Activated naive CD8-positive, alpha-beta T cell treated with anti-CD3 and anti-CD28 coated beads, Interleukin-2, amount 50 U/mL, for 16 hours (primary cell): Measurements from ENCODE around the gene RNF41.

Experiments used
- DNase-seq: peaks from one replicate; pipeline ENCODE4 v3.0.0-alpha.2; 2020; ENCODE audit warnings: low read depth, low spot score

The RNF41 gene

DNA sequence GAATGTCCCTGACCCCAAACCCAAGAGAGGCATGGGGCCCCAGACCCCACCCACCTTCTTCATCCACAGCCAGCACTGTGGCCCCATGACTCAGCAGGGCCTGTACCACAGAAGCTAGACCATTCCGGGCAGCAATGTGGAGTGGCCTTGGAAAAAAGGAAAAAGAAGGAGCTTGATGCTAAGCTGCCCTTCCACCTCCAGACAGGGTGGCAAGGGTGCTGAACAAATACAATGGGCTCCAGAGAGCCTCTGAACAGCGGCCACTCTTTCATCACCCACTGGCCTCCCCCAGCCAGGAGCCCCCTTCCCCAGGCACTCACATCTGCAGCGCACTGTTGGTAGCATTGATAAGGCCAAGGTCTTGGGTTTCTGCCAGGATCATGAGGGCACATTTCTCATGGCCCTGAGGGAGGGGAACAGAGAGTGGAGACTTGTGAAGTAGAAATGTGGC lies 22.0 kb upstream of the RNF41 start:
- no peak for DNase-seq

DNA sequence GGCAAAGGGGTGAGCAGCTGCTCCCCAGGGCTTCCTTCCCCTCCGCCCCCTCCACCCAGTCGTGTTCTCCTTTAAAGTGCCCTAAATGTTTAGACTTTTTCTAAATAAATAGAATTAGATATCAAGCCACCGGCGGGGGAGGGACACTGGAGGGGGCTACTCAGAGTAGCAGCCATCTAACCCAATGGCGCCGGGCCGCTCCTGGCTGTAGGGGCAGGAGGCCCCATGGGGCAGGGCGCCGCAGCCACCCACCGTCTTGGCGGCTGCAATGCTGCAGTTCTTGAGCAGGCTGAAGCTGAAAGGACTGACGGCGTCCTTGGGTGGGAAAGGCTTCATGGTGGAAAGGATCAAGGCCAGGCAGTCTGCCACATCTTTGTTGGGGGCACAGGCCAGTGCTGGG lies 21.3 kb upstream of the RNF41 start:
- DNase-seq: no peak

DNA sequence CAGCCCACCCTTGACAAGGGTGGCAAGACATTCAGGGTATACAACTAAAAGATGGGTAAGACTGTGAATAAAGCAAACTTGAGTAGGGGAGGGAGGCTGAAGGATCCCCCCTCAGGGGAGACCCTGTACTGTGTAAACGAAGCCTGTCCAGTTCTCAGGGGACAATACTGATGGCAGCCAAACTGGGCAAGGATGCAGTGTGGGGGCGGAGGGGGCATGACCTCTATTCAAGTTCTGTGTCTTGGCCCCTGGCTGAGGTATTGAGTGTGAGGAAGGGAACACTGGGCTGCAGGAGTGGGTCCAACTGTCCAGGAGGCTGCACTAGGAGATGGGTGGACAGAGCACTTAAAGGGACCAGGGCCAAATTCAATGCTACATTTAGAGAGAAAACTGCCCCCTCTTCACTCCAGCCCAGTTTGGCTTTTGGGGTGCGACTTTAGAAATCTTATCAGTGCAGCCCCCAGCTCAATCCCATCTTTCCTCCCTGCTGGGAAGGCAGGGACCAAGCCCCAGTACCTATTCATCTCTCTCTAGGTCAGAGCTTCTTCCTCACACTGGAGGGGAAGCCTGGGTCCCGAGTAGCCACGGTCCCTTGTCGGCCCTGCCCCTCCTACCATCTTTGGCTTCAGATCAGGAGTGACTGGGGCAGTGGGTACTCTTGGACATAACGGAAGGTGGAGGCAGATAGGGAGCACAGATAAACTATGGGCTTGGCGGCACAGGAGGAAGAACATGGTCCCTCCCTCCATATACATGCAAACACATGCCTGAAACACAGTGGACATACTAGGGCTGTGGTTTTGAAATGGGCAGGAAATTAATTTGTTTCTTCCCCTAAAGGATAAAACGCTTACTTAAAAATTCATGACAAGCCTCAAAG lies 19.9 kb upstream of the RNF41 start:
- DNase-seq: no peak

DNA sequence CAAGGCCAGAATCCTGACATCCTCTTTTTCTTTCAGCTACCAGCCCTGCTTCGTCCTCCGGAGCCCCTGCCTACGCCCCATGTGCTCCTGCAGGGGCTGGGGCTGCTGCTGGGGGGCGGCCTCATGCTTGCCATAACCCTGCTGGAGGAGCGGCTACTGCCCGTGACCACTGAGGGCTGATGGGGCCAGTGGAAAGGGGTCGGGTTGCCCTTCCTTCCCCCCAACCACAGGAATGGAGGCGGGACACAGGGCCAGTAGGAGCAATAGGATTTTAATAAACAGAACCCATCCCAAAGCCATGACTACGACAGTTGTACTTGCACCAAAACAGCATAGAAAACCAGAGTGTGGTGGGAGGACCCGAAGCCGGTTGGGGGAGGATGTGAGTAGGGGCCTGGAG lies 15.8 kb upstream of the RNF41 start:
- no peak for DNase-seq

DNA sequence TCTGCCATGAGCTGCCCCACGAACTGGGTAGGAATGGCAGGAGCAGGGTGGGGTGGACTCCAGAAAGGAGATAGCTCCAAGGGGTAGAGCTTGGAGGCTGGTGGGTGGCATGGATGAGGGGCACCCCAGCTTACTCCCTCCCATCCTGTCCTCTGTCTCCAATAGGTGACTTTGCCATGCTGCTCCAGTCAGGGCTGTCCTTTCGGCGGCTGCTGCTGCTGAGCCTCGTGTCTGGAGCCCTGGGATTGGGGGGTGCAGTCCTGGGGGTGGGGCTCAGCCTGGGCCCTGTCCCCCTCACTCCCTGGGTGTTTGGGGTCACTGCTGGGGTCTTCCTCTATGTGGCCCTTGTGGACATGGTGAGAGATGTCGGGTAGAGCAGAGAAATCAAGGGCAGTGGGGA lies 15.3 kb upstream of the RNF41 start:
- DNase-seq: no peak

DNA sequence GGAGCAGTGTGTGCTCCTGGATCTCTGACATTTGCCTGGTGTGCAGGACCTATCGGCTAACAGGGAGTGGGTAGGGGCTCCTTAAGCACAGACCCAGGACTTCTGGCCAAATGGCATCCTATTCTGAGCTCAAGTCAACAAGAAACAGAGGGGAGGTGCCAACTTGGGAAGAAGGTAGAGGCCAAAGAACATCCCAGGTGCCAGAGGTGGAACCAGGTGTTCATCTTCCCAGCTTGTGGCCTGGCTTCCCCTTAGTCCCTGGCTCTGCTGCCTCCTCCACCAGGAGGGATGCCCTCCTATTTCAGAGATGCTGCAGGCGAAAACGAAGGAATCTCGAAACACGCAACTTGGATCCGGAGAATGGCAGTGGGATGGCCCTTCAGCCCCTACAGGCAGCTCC lies 14.4 kb upstream of the RNF41 start:
- DNase-seq: no peak

DNA sequence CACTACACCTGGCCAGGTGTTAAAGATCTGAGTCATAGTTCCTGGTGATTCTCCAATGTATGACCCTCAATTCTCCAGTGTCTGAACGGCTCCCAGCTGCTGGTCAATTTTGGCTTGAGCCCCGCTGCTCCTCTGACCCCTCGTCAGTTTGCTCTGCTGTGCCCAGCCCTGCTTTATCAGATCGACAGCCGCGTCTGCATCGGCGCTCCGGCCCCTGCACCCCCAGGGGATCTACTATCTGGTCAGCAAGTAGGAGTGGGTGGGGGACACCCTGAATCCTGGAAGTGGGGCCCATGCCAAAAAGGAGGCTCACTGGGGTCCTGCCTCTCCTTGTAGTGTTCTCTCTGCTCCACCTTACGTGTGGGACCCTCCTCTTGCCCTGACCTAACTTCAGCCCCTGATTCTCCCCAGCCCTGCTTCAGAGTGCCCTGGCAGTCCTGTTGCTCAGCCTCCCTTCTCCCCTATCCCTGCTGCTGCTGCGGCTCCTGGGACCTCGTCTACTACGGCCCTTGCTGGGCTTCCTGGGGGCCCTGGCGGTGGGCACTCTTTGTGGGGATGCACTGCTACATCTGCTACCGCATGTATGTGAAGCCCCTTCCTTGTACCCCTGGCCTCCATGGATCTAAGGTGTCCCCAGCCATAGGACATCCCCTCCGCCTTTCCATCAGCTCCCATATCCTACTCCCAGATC lies 13.2 kb upstream of the RNF41 start:
- no peak for DNase-seq

DNA sequence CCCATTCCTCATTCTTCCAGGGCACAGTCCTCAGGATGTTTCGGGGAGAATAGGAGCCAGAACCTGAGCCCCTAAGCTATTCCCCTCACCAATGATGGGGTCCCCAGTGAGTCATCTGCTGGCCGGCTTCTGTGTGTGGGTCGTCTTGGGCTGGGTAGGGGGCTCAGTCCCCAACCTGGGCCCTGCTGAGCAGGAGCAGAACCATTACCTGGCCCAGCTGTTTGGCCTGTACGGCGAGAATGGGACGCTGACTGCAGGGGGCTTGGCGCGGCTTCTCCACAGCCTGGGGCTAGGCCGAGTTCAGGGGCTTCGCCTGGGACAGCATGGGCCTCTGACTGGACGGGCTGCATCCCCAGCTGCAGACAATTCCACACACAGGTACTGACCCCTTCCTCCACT lies 9.5 kb upstream of the RNF41 start:
- DNase-seq: no peak

DNA sequence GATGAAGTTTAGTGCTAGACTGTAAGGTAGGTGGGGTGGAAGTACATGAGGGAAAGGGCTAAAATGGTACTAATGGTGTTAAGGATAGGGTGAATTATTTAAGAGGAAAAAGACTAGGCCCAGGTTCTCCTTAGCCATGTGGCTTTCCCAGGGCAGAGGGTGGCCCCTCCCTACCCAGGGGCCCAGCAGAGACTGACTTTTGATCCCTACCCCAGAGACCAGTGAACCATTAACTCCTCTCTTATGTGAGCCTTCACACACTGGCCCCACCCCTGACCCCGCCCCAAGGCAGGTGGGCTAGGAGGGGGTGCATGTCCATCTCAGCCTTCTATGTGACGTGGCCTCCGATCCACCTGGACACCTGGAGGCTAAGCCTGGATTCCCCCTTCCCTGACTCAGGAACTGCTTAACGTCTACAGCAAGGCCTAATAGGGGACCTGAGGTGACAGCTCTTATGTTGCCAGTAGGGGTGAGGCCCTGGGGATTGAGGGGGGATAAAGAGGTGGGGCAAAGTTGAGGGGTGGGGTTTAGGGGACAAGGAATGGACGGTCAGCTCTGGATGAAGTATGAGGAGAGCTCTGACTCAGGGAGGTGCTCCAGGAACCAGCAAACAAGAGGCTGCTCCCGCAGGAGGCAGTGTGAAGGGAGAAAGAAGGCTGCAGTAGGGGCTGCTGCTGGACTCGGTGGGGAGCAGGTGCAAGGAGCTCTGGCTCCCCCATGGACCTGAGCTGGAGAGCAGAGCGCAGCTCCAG lies 8.9 kb upstream of the RNF41 start:
- DNase-seq: no peak

DNA sequence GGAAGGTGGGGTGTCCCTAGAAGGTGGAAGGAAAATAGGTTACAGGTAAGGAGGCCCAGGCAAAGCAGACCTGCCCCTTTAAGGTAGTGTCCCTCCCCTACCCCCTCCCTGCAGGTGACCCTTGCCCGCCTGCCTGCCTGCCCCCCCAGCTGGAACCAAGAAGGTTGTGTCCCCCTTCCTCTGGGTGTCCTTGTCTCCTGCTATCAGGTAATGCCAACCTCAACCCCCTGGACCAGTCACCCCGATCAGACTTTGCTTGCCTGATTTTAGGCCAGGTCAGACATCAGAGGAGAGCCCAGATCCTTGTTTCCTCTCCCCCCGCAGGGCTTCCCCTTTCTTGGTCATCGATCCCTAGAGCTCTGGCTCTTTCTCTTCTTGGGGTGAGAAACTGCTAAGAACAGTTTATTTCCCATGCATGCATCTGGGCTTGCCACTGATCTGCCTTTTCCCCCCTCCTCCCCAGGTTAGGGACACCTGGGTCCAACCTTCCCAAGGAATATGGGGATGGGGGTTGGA lies 8.3 kb upstream of the RNF41 start, which contains the start of gene SLC39A5:
Gene SLC39A5 (plus strand): TSS at position 136 of the 516 bp plus-strand sequence. CDS start 1,224 bp downstream, outside the sequence.
- no peak for DNase-seq

DNA sequence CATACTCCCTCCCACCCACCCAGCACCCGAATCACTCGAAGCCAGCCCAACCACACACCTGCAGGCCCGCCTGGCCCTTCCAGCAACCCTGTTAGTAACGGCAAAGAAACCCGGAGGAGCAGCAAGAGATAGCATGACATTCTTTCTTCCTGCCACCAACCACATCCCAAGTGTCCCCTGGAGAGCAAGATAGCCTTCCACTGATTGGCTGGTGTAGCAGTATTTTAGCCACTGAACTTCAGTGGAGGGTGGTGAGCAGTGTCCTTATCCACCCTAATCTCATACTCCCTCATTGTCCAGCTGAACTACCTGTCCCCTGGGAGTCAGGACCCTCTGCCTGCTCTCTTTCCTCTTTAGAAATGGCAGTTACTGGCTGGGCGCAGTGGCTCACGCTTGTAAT lies 7.4 kb upstream of the RNF41 start:
- DNase-seq: no peak

DNA sequence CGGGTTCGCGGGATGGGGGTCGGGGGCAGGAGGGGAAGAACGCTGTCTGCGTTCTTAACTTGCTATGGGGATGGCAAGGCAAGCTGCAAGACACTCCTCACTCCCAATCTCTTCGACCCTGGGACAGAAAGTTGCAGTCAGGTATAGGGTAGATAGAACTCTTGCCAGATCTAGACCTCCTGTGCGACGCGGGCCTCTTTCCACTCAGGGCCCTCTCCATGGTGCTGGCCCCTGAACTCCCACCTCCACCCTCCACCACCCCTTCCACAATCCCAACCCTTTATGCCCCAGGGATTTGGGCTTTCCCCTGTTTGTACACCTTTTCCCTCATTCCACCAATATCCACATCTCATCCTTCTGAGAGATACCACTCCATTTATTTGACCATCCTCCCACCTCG lies 3.2 kb upstream of the RNF41 start:
- DNase-seq: no peak

DNA sequence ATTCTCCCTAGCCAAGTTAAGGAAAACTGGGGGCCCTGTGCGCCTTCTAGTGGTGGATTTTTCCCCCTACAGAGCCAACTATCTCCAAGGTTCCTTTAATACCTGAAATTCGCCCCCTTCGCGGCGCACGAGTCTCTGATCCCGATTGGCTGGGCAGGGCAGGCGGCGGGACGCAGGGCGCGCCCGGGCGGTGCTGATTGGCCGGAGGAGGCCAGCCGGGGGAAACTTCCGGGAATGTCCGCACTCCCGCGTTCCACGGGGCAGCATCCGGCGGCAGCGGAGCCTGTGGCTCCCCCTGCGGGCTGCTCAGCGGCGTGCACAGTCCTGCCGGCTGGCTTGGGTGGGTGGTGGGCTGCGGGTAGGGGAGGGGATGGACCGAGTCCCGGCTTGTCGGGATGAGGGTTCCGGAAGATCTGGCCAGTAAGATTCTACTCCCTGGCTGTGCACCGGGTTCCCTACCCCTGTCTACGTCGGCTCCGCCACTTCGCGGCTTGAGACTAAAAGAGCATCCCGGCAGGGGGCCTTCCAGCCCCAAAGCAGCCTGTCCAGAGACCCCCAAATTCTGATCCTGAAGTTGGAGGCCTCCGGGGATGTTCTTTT lies 2.5 kb upstream of the RNF41 start, which contains the start of gene NABP2:
Gene NABP2 (plus strand): TSS at position 241 of the 600 bp plus-strand sequence. CDS start 515 bp downstream, outside the sequence.
- peak; percentile 89 for DNase-seq

DNA sequence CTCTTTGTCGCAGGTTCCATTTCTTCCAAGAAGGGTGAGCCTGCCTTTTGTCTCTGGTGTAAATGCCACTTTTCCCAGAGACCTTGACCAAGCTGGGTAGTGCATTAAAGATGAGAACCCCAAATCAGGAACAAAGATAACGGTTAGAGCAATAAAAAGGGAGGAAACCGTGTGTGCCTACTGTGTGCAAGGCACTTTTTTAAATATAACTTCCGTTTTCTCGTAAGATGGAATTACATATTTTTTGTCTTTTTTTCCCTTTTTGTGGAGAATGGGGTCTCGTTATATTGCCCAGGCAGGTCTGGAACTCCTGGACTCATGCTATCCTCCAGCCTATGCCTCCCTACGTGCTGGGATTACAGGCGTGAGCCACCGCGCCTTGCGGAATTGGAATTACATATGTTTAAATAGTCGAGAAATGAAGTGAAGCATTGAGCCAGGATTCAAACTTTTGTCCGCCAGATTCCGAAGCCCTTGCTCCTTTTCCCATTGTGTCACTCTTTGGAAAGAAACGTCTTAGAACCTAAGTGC lies 1.9 kb upstream of the RNF41 start:
- no peak for DNase-seq

DNA sequence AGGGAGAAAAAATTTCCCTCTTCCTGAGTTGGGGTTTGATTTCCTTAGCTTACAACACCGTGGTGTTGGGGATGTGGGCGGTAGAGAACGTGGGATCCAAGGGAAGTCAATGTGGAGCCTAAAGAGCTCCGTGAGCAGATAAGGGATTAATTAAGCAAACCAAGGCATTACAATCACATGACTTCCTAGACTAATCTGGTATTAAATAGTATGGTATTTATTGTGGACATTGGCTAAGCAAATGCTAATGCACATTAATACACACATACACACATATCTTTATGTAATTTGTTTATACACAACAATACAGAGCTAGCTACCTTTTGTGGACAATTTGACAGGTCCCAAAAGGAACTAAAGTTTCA lies 791 bp upstream of the RNF41 start:
- no peak for DNase-seq

DNA sequence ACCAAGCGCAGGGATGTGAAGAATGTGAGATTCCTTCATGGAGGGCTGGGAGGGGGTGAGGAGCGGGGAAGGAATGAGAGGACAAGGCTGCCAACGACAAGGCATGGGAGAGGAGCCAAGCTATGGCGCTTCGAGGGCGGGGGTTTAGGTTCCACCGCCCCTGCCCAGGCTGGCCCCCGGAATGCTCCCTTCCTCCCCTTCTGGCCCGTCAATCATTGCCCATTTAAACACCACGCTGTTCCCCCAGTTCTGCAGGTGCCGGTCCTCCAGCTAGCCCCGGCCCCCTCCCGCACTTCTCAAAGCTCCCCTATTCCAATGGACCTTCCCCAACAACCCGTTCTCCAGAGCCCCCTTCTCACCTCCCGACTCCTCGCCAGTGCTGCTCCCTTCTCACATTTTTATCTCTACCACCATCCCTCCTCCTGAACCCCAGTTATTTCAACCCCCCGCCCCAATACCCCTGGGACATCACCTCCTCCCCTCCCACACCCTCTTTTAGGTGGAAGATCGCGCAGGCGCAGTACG lies 428 bp downstream of the RNF41 start:
- no peak for DNase-seq

DNA sequence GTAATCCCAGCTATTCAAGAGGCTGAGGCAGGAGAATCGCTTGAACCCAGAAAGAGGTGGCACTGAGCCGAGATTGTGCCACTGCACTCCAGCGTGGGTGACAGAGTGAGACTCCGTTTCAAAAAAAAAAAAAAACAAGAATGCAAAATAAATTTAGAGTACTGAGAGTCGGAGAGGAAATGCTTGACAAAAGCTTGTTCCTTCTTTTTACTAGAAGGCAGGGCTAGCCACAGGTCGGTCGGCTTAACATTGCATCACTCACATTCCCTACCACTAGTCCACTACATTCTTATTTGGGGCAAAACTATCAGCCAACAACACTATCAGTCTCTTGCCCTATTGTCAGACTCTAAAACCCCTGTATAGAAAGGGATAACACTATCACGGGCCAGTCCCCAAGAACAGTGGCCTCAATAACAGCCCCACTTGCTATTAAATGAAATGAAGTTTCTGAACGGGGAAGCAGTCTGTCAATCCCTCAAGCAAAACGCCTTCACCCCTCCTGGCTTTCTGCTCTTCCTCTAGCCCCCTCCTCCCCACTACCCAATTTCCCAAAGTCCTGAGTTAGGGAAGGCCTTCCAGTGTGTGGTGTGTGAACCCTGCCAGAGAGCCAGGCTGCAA lies 1.0 kb downstream of the RNF41 start:
- DNase-seq: no peak

DNA sequence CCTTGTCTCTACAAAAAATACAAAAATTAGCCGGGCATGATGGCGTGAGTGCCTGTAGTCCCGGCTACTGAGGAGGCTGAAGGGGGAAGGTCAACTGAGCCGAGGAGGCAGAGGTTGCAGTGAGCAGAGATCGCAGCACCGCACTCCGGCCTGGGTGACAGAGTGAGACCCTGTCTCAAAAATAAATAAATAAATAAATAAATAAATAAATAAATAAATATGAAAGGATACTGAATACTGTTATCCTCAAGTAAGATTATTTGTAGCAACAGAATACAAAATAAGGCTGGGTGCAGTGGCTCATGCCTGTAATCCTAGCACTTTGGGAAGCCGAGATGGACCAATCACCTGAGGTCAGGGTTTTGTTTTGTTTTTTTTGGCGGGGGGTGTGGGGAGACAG lies 1.9 kb downstream of the RNF41 start:
- no peak for DNase-seq

DNA sequence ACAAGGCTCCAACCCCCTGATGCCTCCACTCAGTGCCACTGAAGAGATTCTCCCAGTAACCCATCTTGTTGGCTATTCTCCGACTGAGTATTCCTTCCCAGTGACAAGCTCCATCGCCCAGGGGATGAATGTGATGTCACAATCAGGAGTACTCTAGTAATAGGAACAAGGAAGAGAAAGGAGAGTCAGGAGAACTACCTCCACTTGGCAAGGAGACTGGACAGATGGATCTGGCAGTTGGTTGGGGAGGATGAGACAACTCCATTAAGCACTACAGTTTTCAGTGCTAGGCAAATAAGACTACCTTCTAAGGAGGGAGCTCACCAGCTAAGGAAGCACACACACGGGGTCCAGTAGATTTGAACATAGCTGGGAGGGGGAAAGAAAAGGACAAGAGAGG lies 5.3 kb downstream of the RNF41 start:
- no peak for DNase-seq

DNA sequence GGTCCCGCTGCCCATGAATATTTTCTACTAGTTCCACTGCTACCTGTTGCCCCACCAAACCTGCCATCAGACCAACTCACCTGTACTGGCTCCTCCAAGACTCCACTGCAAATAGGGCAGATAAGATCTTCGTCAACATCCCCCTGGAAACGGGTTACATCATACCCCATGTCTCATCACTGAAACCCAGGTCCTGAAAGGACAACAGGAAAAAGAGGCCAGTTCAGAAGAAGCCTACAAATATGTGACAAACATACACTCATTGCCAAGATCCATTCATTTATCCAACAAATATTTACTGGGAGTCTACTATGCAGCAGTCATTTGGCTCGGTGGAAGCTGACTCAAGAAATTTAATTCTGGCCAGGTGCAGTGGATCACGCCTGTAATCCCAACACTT lies 7.8 kb downstream of the RNF41 start:
- no peak for DNase-seq

DNA sequence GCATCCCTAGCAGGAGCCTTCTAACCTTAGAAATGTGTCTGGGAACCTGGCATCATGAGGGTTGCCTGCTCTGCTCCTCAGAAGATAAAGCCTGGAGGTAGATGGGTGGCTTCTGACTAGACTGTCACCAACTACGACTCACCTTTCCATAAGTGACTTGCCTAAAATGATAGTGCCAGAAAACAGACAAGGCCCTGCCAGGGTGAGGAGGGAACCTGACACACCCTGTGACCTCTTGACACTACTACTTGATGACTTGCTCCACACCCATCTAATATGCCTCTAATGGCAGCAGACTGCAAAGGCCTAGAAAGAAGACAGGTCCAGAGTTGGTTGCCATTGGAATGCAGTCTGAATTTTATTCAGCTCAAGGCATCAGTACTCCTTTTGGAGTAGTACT lies 9.4 kb downstream of the RNF41 start:
- no peak for DNase-seq
